WI38 (cell line): ENCODE data around the gene NECAB3.

Source experiments
- H3K4me3 ChIP-seq: 2 replicates; pipeline ENCODE4 v1.5.1; 2011; ENCODE audit warnings: low read depth, mild to moderate bottlenecking, control low read depth, low read length
- TF ChIP-seq, protein P1 (sequence below): IDR thresholded peaks from 2 replicates; pipeline ENCODE4 v1.5.1; 2012; ENCODE audit warnings: low read depth, mild to moderate bottlenecking, control low read depth, low read length

Gene NECAB3

DNA sequence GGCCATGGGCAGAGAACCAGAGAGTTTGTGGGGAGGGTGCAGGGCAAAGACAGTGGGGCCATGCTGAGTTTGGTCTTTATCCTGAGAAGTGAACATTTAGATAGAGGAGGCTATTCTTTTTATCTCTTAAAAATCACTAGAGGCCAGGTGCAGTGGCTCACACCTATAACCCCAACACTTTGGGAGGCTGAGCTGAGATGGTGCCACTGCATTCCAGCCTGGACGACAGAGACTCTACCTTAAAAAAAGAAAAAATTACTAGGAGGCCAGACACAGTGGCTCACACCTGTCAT lies 37.2 kb upstream of the NECAB3 start:
- TF ChIP-seq, protein P1, sequence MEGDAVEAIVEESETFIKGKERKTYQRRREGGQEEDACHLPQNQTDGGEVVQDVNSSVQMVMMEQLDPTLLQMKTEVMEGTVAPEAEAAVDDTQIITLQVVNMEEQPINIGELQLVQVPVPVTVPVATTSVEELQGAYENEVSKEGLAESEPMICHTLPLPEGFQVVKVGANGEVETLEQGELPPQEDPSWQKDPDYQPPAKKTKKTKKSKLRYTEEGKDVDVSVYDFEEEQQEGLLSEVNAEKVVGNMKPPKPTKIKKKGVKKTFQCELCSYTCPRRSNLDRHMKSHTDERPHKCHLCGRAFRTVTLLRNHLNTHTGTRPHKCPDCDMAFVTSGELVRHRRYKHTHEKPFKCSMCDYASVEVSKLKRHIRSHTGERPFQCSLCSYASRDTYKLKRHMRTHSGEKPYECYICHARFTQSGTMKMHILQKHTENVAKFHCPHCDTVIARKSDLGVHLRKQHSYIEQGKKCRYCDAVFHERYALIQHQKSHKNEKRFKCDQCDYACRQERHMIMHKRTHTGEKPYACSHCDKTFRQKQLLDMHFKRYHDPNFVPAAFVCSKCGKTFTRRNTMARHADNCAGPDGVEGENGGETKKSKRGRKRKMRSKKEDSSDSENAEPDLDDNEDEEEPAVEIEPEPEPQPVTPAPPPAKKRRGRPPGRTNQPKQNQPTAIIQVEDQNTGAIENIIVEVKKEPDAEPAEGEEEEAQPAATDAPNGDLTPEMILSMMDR: no peak
- no peak overlapping the region for H3K4me3 ChIP-seq

DNA sequence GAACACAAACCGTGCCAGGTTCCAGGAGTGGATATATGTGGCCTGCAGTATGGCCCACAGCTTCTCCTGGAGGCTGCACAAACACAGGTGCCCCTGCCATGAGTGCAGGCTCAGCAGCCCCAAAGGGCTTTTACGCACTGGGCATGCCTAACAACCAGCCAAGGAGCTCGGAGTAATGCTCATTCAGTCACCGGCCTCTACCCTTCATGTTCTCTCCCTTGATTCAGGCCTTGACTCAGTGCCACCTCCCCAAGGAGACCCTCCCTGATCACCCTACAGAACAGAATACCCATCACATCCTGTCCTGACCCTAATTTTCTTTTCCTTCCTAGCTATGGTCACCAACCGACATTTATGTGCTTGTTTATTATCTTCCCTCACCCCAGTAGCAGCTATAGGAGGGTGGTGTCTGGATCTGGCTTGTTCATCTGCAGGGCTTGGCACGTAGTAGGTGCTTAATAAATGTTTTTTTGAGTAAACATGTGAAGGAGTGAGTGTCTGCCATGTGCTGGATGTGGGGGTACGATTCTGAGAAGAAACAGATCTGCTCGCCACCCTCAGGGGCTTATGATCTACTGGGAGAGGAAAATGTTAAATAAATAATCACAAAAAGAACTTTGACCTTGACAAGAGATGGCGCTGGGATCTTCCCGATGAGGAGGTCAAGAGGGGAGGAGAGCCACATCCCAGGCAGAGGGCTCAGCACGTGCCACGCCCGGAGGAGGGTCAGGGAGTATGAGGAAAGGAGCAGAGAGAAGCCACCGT lies 36.6 kb upstream of the NECAB3 start:
- H3K4me3 ChIP-seq: no peak overlapping the region
- TF ChIP-seq, protein P1: no peak

DNA sequence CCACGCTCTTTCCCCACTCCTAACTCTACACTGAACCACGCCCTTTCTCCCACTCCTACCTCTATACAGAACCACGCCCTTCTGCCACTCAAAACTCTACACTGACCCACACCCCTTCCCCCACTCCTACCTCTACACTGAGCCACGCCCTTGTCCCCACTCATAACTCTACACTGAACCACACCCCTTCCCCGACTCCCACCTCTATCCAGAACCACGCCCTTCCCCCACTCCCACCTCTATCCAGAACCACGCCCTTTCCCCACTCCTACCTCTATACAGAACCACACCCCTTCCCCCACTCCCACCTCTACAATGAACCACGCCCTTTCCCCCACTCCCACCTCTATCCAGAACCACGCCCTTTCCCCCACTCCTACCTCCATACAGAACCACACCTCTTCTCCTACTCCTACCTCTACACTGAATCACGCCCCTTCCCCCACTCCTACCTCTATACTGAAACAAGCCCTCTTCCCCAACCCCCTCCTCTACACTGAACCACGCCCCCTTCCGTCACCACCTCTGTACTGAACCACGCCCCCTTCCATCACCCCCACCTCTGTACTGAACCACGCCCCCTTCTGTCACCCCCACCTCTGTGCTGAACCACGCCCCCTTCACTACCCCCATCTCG lies 35.8 kb upstream of the NECAB3 start:
- TF ChIP-seq, protein P1: no peak
- H3K4me3 ChIP-seq: no peak overlapping the region

DNA sequence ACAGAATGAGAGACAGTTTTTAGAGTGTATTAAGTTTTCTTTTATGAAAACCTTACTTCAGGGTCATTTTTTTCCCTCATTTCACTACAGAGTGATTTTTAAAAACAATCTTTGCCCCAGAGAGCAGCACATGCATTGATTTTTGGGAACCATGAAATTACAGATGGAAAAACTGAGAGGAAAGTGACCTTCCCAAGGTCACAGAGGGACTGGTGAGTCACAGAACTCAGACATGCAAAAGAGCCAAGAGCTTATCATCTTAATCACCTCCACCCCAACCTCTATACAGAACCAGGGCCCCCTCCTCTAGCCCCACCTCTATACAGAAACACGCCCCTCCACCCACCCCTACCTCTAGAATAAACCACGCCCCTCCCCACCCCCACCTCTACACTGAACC lies 35.2 kb upstream of the NECAB3 start:
- no peak overlapping the region for H3K4me3 ChIP-seq
- TF ChIP-seq, protein P1: no peak

DNA sequence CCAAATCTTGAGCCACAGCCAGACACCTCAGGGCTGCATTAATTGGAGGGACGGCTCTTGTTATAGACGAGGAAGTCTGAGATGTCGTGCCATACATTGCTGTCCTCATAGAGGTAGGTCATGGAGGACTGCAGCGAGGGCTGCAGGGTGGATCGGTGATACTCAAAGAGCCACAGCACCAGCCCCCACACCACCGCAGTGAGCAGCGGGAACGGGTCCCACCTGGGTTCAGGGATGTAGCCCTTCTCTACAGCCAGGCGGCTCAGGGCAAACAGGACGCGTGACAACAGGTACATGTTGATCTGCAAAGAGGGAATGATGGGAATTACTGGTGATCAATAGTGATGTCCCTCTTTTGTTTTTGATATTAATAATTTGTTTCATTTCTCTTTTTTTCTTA lies 33.4 kb upstream of the NECAB3 start:
- H3K4me3 ChIP-seq: no peak overlapping the region
- TF ChIP-seq, protein P1: no peak

DNA sequence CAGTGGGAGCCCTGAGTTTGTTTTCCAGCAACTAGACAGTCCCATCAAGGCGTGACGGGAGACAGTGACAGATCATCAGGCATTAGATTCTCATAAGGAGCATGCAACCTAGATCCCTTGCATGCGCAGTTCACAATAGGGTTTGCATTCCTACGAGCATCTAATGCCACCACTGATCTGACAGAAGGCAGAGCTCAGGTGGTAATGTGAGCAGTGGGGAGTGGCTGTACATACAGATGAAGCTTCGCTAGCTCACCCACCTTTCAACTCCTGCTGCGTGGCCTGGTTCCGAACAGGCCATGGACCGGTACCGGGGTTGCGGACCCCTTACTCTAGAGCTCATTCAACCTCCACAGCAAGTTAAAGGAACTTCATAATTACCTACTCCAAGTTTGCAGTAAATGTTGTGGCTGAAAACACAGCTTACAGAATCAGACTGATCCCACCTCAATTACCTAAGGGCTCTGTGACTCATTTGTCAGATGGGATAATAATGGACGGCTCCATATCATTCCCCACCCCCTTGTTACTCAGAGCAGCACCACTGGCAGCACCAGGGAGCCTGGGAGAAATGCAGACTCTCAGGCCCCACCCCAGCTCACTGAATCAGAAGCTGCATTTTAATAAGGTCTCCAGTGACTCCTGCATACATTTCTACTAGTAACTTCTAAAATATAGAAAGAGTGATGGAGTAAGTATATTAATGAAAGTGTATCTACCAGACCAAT lies 30.1 kb upstream of the NECAB3 start:
- H3K4me3 ChIP-seq: no peak overlapping the region
- TF ChIP-seq, protein P1: no peak
